Ascending aorta (tissue), 2 donors: Measurements from ENCODE around the gene TPMT. TPM values are rescaled to one million over a fixed set of nuclear protein-coding genes. Genes with fewer than 3 reads are reported as not detected.
"Not testable (repeated sequence)": the region's sequence is repeated elsewhere in the genome, so short reads cannot be mapped to it uniquely, and the experiment has no call there.

ENCODE experiments used
- DNase-seq, 2 donors: peaks; one replicate each; pipeline ENCODE4 v3.0.0-alpha.2; 2019; ENCODE audit warnings: low spot score in 2 of 2
- H3K27ac ChIP-seq, 2 donors: fragments of 200-600 bp; sonication (generic); one replicate each; pipeline ENCODE4 v1.5.1; 2016 to 2017; ENCODE audit warnings: mild to moderate bottlenecking in 1 of 2
- H3K27me3 ChIP-seq: fragments of 200-600 bp; sonication (generic); one replicate; pipeline ENCODE4 v1.5.1; 2017
- H3K36me3 ChIP-seq, 2 donors: fragments of 200-600 bp; sonication (generic); one replicate each; pipeline ENCODE4 v1.5.1; 2016
- H3K4me1 ChIP-seq, 2 donors: fragments of 200-600 bp; sonication (generic); one replicate each; pipeline ENCODE4 v1.5.1; 2016 to 2017; ENCODE audit warnings: mild to moderate bottlenecking in 1 of 2
- H3K4me3 ChIP-seq, 2 donors: fragments of 200-600 bp; sonication (generic); one replicate each; pipeline ENCODE4 v1.5.1; 2016 to 2017; ENCODE audit warnings: mild to moderate bottlenecking in 1 of 2
- H3K9me3 ChIP-seq, 2 donors: fragments of 200-600 bp; sonication (generic); one replicate each; pipeline ENCODE4 v1.5.1; 2016
- CTCF ChIP-seq, 3 experiments: fragments of 200-600 bp in 2 of 3; fragments of 450-650 bp in 1 of 3; sonication (generic) in 2 of 3; IDR thresholded peaks; one replicate each; pipeline ENCODE4 v1.5.1; 2016 to 2019; ENCODE audit warnings: antibody characterized with exemption in 3 of 3, mild to moderate bottlenecking in 1 of 3, moderate library complexity in 1 of 3
- intact Hi-C: fragments of 100-400 bp; cut with DNase I; formaldehyde crosslinking; loops from one replicate; pipeline ENCODE4 v1.15.1; 2023
- total RNA-seq: library from RNA; depleted of rRNA; stranded (reverse); fragments of >200 nt; gene quantifications from one replicate; pipeline ENCODE4 v1.1.0, GENCODE V29; 2016

TPMT gene
- total RNA-seq, 1 donor from 2014 or later, result 1.6 TPM

GRCh38 chr6:18155864-18156421 is 1.1 kb upstream of the TPMT start:
- Histone ChIP-seq H3K9me3 (no peaks in the 10 kb centered on the region), H3K4me1 (peaks cover 4 to 12% of the 10 kb centered on the region in 2 donors), H3K4me3 (peak overlapping the region; percentile 89 to 94), H3K27me3 (no peaks in the 10 kb centered on the region), H3K36me3 (peaks cover 0 to 9% of the 10 kb centered on the region in 2 donors), H3K27ac (peak overlapping the region; percentile 69 to 72)
- peak; percentile 15 to 76 for DNase-seq
- intact Hi-C loops, result loop anchor here (1.0 kb wide), 2 partner anchors 108 to 450 kb away; partner anchors contain the start of genes DEK and NUP153
- TF ChIP-seq CTCF (IDR thresholded peaks at IDR 0.05), result peak in 1 of 3 experiments; percentile 5

- Histone ChIP-seq H3K27ac (peak within 1 kb of the TSS; percentile 75 to 88), H3K27me3 (no peaks in the 10 kb centered on the region), H3K4me1 (peaks cover 4 to 12% of the 10 kb centered on the region in 2 donors), H3K9me3 (no peaks in the 10 kb centered on the region), H3K36me3 (peaks cover 0 to 6% of the 10 kb centered on the region in 2 donors), H3K4me3 (peak within 1 kb of the TSS; percentile 89 to 94)
- peak; percentile 91 to 99 for DNase-seq
- intact Hi-C loops, result loop anchor here (1.0 kb wide), 2 partner anchors 109 to 449 kb away; partner anchors contain the start of genes DEK and NUP153
- TF ChIP-seq CTCF (IDR thresholded peaks at IDR 0.05), result no peak
These were observed 430 bp upstream of the TPMT start, which contains the start of gene KDM1B for GRCh38 chr6:18155150-18155863. Gene KDM1B (plus strand): TSS chr6:18155422. CDS start chr6:18159896, 4,474 bp downstream.

GRCh38 chr6:18153311-18153703 is 1.6 kb downstream of the TPMT start:
- peak overlapping the region in 1 of 2 donors; percentile 24 for H3K27ac ChIP-seq
- peaks cover 0 to 4% of the 10 kb centered on the region in 2 donors for H3K36me3 ChIP-seq
- no peak overlapping the region for H3K4me3 ChIP-seq
- peaks cover 4 to 12% of the 10 kb centered on the region in 2 donors for H3K4me1 ChIP-seq
- DNase-seq, result no peak
- no peak for TF ChIP-seq CTCF (IDR thresholded peaks at IDR 0.05)
- intact Hi-C loops, result no loop called here
- H3K27me3 ChIP-seq, result no peaks in the 10 kb centered on the region
- no peaks in the 10 kb centered on the region for H3K9me3 ChIP-seq

- Histone ChIP-seq H3K4me1 (peaks cover 4 to 12% of the 10 kb centered on the region in 2 donors), H3K9me3 (no peaks in the 10 kb centered on the region), H3K36me3 (peaks cover 0 to 12% of the 10 kb centered on the region in 2 donors), H3K27ac (no peak overlapping the region), H3K4me3 (no peak overlapping the region), H3K27me3 (no peaks in the 10 kb centered on the region)
- TF ChIP-seq CTCF (IDR thresholded peaks at IDR 0.05), result no peak
- DNase-seq, result no peak
- intact Hi-C loops, result no loop called here
These were observed 3.1 kb downstream of the TPMT start for GRCh38 chr6:18151801-18152200.

- intact Hi-C loops, H3K4me3 ChIP-seq, H3K9me3 ChIP-seq, H3K27ac ChIP-seq, H3K27me3 ChIP-seq, DNase-seq: not testable (repeated sequence)
- H3K4me1 ChIP-seq, result peaks cover 4 to 12% of the 10 kb centered on the region in 2 donors
- peaks cover 0 to 16% of the 10 kb centered on the region in 2 donors for H3K36me3 ChIP-seq
These were observed 3.5 kb downstream of the TPMT start for GRCh38 chr6:18151391-18151790.
